CD4-positive, alpha-beta T cell (primary cell): ENCODE data around the gene SHMT2. TPM values are rescaled to one million over a fixed set of nuclear protein-coding genes. Genes with fewer than 3 reads are reported as not detected.

Experiments
- ATAC-seq: fragments of 200-7000 bp; cut with Tn5 transposase; one replicate; pipeline ENCODE4 v1.10.0; 2022; ENCODE audit warnings: mild to moderate bottlenecking; ENCODE audit not compliant: poor library complexity
- CTCF ChIA-PET: fragments of 350-600 bp; sonication (Branson Sonifier 250); formaldehyde crosslinking; loops from one replicate; lab custom pipeline; 2021; ENCODE audit warnings: antibody characterized with exemption, inconsistent platforms; lab: Charles Lee
- POLR2A ChIA-PET: fragments of 350-600 bp; sonication (Branson Sonifier 250); formaldehyde crosslinking; loops from one replicate; lab custom pipeline; 2021; ENCODE audit warnings: antibody characterized with exemption, inconsistent platforms; lab: Charles Lee
- DNase-seq, 14 experiments: peaks; one replicate each; pipeline ENCODE4 v3.0.0-alpha.2; 2013 to 2020; ENCODE audit warnings: mixed read lengths in 2 of 14
- H3K27ac ChIP-seq, 2 donors: one replicate each; pipeline versions ENCODE4 v1.5.1 to v1.7.0; 2013; ENCODE audit warnings: low read length in 2 of 2, low read depth in 1 of 2, mild to moderate bottlenecking in 1 of 2
- H3K27me3 ChIP-seq, 2 experiments: 1 replicate in 1 of 2; 2 replicates in 1 of 2; pipeline versions ENCODE4 v1.6.1 to v1.7.0; 2013; ENCODE audit warnings: low read length in 2 of 2, control low read depth in 1 of 2, mild to moderate bottlenecking in 1 of 2, moderate library complexity in 1 of 2; ENCODE audit not compliant: insufficient read depth in 2 of 2, control insufficient read depth in 1 of 2
- H3K36me3 ChIP-seq: one replicate; pipeline ENCODE4 v1.6.1; 2013; ENCODE audit warnings: low read length, control low read depth; ENCODE audit not compliant: insufficient read depth
- H3K4me1 ChIP-seq: one replicate; pipeline ENCODE4 v1.6.1; 2013; ENCODE audit warnings: low read length, control low read depth; ENCODE audit not compliant: insufficient read depth
- H3K4me3 ChIP-seq: one replicate; pipeline ENCODE4 v1.5.1; 2013; ENCODE audit warnings: mild to moderate bottlenecking, low read length, moderate library complexity
- H3K9me3 ChIP-seq, 2 experiments: 1 replicate in 1 of 2; 2 replicates in 1 of 2; pipeline versions ENCODE4 v1.6.1 to v1.7.0; 2013; ENCODE audit warnings: low read length in 2 of 2, mild to moderate bottlenecking in 2 of 2, control low read depth in 1 of 2, moderate library complexity in 1 of 2; ENCODE audit not compliant: control insufficient read depth in 1 of 2, insufficient read depth in 1 of 2
- H3K27ac Mint-ChIP-seq: one replicate; pipeline ENCODE4 v1.8.0; 2020; ENCODE audit warnings: mixed read lengths
- H3K27me3 Mint-ChIP-seq: one replicate; pipeline ENCODE4 v1.8.0; 2021; ENCODE audit warnings: mixed read lengths
- H3K36me3 Mint-ChIP-seq: one replicate; pipeline ENCODE4 v1.8.0; 2021; ENCODE audit warnings: low read depth, mixed read lengths
- H3K4me1 Mint-ChIP-seq: one replicate; pipeline ENCODE4 v1.8.0; 2021; ENCODE audit warnings: low read depth, mixed read lengths
- H3K4me3 Mint-ChIP-seq: one replicate; pipeline ENCODE4 v1.8.0; 2020; ENCODE audit warnings: mild to moderate bottlenecking, mixed read lengths
- H3K9me3 Mint-ChIP-seq: one replicate; pipeline ENCODE4 v1.8.0; 2020; ENCODE audit warnings: mixed read lengths
- intact Hi-C, 2 experiments: fragments of 100-400 bp; cut with DNase I in 1 of 2; cut with micrococcal nuclease in 1 of 2; formaldehyde crosslinking; loops; one replicate each; pipeline versions ENCODE4 v1.15.1 to v1.9.0; 2023 to 2025; cut with DNase I, micrococcal nuclease
- total RNA-seq, 174 experiments: library from RNA in 2 of 174; stranded (reverse) in 2 of 174; gene quantifications; one replicate each; pipeline ENCODE4 v1.2.3 and lab custom pipeline; 2021 to 2026
- TF ChIP-seq, protein P1 (sequence below): fragments of 200-600 bp; IDR thresholded peaks from one replicate; pipeline ENCODE4 v1.8.0; 2022; ENCODE audit warnings: antibody characterized with exemption, mild to moderate bottlenecking

Gene SHMT2
- total RNA-seq, 2 experiments from 2014 or later, result 21.3 to 22.2 TPM

DNA sequence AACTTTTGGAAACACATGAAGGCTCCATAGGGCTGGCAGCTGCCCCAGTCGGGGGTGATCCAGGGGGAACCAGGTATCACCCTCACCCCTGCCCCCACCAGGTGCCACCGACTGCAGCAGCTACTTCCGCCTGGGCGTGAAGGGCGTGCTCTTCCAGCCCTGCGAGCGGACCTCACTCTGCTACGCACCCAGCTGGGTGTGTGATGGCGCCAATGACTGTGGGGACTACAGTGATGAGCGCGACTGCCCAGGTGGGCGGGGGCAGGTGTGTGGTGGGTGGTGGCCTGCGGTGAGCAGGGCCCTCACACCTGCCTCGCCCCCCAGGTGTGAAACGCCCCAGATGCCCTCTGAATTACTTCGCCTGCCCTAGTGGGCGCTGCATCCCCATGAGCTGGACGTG lies 35.3 kb upstream of the SHMT2 start:
- ChIA-PET CTCF (no interaction called here), POLR2A (no interaction called here)
- H3K4me1 Mint-ChIP-seq, result no peaks in the 10 kb centered on the region

DNA sequence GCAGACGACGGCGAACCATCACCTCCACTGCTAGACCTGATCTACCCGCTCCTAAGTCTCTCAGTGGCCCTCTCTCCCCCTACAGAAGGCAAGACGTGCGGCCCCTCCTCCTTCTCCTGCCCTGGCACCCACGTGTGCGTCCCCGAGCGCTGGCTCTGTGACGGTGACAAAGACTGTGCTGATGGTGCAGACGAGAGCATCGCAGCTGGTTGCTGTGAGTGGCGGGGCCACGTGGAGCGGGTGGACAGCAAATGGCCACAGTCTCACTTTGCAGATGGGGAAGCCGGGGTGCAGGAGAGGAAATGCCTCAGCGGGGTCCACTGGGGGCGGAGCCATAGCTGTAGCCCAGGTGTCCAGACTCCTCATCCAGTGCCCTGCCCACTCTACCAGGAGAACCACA lies 34.3 kb upstream of the SHMT2 start:
- no peaks in the 10 kb centered on the region for H3K9me3 Mint-ChIP-seq
- intact Hi-C loops, result no loop called here
- no peak for DNase-seq
- no peaks in the 10 kb centered on the region for H3K4me1 Mint-ChIP-seq
- no peaks in the 10 kb centered on the region for H3K27me3 ChIP-seq
- no peaks in the 10 kb centered on the region for H3K27me3 Mint-ChIP-seq
- no peaks in the 10 kb centered on the region for H3K4me1 ChIP-seq
- H3K27ac ChIP-seq, result no peak overlapping the region
- no peak overlapping the region for H3K4me3 Mint-ChIP-seq
- H3K9me3 ChIP-seq, result no peaks in the 10 kb centered on the region
- ChIA-PET POLR2A (no interaction called here), CTCF (no interaction called here)
- H3K4me3 ChIP-seq, result no peak overlapping the region
- TF ChIP-seq, protein P1, sequence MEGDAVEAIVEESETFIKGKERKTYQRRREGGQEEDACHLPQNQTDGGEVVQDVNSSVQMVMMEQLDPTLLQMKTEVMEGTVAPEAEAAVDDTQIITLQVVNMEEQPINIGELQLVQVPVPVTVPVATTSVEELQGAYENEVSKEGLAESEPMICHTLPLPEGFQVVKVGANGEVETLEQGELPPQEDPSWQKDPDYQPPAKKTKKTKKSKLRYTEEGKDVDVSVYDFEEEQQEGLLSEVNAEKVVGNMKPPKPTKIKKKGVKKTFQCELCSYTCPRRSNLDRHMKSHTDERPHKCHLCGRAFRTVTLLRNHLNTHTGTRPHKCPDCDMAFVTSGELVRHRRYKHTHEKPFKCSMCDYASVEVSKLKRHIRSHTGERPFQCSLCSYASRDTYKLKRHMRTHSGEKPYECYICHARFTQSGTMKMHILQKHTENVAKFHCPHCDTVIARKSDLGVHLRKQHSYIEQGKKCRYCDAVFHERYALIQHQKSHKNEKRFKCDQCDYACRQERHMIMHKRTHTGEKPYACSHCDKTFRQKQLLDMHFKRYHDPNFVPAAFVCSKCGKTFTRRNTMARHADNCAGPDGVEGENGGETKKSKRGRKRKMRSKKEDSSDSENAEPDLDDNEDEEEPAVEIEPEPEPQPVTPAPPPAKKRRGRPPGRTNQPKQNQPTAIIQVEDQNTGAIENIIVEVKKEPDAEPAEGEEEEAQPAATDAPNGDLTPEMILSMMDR, result no peak
- no peak overlapping the region for H3K27ac Mint-ChIP-seq
- no peak for ATAC-seq
- peaks cover 4% of the 10 kb centered on the region for H3K36me3 ChIP-seq
- H3K36me3 Mint-ChIP-seq, result peaks cover 13% of the 10 kb centered on the region

More for the DNA sequence above, 35.3 kb upstream of the SHMT2 start:
- H3K36me3 Mint-ChIP-seq, result peaks cover 13% of the 10 kb centered on the region
- intact Hi-C loops, result no loop called here
- TF ChIP-seq, protein P1, result no peak
- no peak overlapping the region for H3K27ac Mint-ChIP-seq
- DNase-seq (no peak), ATAC-seq (no peak)
- H3K4me3 ChIP-seq, result no peak overlapping the region
- no peak overlapping the region for H3K4me3 Mint-ChIP-seq
- H3K4me1 ChIP-seq, result no peaks in the 10 kb centered on the region
- H3K36me3 ChIP-seq, result peaks cover 4% of the 10 kb centered on the region
- H3K9me3 Mint-ChIP-seq, result no peaks in the 10 kb centered on the region
- no peaks in the 10 kb centered on the region for H3K27me3 ChIP-seq
- H3K9me3 ChIP-seq, result no peaks in the 10 kb centered on the region
- no peaks in the 10 kb centered on the region for H3K27me3 Mint-ChIP-seq
- no peak overlapping the region for H3K27ac ChIP-seq

GRCh38 chr12:57195611-57196371 lies 33.7 kb upstream of the SHMT2 start:
- H3K27ac Mint-ChIP-seq, result no peak overlapping the region
- H3K4me1 ChIP-seq, result no peaks in the 10 kb centered on the region
- no peak overlapping the region for H3K4me3 Mint-ChIP-seq
- H3K4me1 Mint-ChIP-seq, result no peaks in the 10 kb centered on the region
- H3K9me3 Mint-ChIP-seq, result no peaks in the 10 kb centered on the region
- H3K27me3 Mint-ChIP-seq, result no peaks in the 10 kb centered on the region
- H3K36me3 ChIP-seq, result peaks cover 4% of the 10 kb centered on the region
- H3K4me3 ChIP-seq, result no peak overlapping the region
- ChIA-PET POLR2A (no interaction called here), CTCF (no interaction called here)
- ATAC-seq (no peak), DNase-seq (no peak)
- no peaks in the 10 kb centered on the region for H3K9me3 ChIP-seq
- TF ChIP-seq, protein P1, result no peak
- H3K27me3 ChIP-seq, result no peaks in the 10 kb centered on the region
- no peak overlapping the region for H3K27ac ChIP-seq
- H3K36me3 Mint-ChIP-seq, result peaks cover 13% of the 10 kb centered on the region
- intact Hi-C loops, result no loop called here
